ENCODE results near the gene CCL7.

DNA sequence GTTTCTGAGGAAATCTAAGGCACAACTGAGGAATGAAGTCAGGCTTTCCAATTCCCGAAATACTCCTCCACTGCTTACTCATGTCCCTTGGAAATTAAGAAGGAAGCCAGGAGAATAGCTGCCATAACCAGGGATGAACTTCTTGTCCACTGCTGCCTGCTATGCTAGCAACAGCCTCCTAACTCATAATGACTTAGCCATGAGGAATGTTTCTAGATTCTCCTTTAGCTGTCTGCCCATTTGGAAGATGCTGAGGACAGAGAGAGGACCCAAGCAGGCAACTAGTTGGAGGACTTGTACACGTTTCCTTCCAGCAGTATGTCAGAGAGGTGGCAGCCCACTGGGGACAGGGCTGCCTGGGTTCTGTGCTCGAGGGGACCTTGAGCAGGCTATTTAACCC lies 15.9 kb upstream of the CCL7 start:
- TF ChIP-seq, protein P1, sequence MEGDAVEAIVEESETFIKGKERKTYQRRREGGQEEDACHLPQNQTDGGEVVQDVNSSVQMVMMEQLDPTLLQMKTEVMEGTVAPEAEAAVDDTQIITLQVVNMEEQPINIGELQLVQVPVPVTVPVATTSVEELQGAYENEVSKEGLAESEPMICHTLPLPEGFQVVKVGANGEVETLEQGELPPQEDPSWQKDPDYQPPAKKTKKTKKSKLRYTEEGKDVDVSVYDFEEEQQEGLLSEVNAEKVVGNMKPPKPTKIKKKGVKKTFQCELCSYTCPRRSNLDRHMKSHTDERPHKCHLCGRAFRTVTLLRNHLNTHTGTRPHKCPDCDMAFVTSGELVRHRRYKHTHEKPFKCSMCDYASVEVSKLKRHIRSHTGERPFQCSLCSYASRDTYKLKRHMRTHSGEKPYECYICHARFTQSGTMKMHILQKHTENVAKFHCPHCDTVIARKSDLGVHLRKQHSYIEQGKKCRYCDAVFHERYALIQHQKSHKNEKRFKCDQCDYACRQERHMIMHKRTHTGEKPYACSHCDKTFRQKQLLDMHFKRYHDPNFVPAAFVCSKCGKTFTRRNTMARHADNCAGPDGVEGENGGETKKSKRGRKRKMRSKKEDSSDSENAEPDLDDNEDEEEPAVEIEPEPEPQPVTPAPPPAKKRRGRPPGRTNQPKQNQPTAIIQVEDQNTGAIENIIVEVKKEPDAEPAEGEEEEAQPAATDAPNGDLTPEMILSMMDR (IDR thresholded peaks at IDR 0.05; ENCODE audit: low read depth, low read length, poor library complexity, severe bottlenecking), result no peak
- no peak for TF ChIP-seq EZH2phosphoT487 (IDR thresholded peaks at IDR 0.05; ENCODE audit: borderline replicate concordance, low read length)
